Measurements from ENCODE around the gene HES2. TPM values are rescaled to one million over a fixed set of nuclear protein-coding genes. Genes with fewer than 3 reads are reported as not detected.
"Not testable (repeated sequence)": the region's sequence is repeated elsewhere in the genome, so short reads cannot be mapped to it uniquely, and the experiment has no call there.

HES2 gene
- total RNA-seq, 2 donors from 2014 or later = 2.2 to 13.4 TPM

GRCh38 chr1:6450943-6451373 lies 31.2 kb upstream of the HES2 start:
- intact Hi-C loops (cut with DNase I) = no loop called here
- no peak overlapping the region for H3K4me3 ChIP-seq
- no peak for DNase-seq (ENCODE audit: low spot score)
- H3K4me1 ChIP-seq (replicated peaks) = no peaks in the 10 kb centered on the region
- no peak for TF ChIP-seq POLR2AphosphoS5 (IDR thresholded peaks at IDR 0.05)
- TF ChIP-seq, protein P1, sequence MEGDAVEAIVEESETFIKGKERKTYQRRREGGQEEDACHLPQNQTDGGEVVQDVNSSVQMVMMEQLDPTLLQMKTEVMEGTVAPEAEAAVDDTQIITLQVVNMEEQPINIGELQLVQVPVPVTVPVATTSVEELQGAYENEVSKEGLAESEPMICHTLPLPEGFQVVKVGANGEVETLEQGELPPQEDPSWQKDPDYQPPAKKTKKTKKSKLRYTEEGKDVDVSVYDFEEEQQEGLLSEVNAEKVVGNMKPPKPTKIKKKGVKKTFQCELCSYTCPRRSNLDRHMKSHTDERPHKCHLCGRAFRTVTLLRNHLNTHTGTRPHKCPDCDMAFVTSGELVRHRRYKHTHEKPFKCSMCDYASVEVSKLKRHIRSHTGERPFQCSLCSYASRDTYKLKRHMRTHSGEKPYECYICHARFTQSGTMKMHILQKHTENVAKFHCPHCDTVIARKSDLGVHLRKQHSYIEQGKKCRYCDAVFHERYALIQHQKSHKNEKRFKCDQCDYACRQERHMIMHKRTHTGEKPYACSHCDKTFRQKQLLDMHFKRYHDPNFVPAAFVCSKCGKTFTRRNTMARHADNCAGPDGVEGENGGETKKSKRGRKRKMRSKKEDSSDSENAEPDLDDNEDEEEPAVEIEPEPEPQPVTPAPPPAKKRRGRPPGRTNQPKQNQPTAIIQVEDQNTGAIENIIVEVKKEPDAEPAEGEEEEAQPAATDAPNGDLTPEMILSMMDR (IDR thresholded peaks at IDR 0.05) = no peak
- no peak for TF ChIP-seq POLR2A (IDR thresholded peaks at IDR 0.05)
- 81% methylated on average over 6 of the region's 6 CpGs for WGBS
- H3K36me3 ChIP-seq = no peaks in the 10 kb centered on the region
- H3K27ac ChIP-seq = no peak overlapping the region
- no peaks in the 10 kb centered on the region for H3K9me3 ChIP-seq
- peaks cover 26% of the 10 kb centered on the region for H3K27me3 ChIP-seq (replicated peaks; ENCODE audit: insufficient read depth)

- DNase-seq (ENCODE audit: low spot score); H3K9me3 ChIP-seq; H3K4me3 ChIP-seq; H3K4me1 ChIP-seq (replicated peaks); H3K36me3 ChIP-seq; H3K27ac ChIP-seq; intact Hi-C loops (cut with DNase I): not testable (repeated sequence)
- 67% methylated on average over 10 of the region's 10 CpGs for WGBS
- H3K27me3 ChIP-seq (replicated peaks; ENCODE audit: insufficient read depth) = peaks cover 26% of the 10 kb centered on the region
Measured at GRCh38 chr1:6450486-6450885, 30.8 kb upstream of the HES2 start.

DNA sequence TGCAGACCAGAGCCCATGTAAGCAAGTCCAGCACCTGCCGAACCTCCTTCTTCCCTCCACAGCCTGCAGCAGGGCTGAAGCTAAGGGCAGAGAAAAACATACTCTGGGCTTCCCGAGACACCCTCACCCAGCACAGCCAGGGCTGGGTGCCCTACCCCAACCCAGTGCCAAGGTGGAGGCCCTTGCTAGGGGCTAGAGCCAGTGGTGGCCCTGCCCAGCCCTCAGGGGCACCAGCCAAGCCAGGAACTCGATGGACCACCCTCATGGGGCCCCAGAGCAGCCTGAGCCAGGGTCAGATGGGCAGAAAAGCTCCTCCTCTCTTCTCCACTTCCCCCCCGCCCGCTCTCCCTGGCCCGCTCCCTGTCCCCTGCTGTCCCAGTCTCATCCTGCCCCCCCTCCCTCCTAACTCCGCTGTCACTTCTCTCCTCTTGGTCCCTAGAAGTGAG lies 30.3 kb upstream of the HES2 start:
- Histone ChIP-seq H3K27ac (no peak overlapping the region), H3K27me3 (replicated peaks; ENCODE audit: insufficient read depth) (peaks cover 26% of the 10 kb centered on the region), H3K4me3 (no peak overlapping the region), H3K36me3 (no peaks in the 10 kb centered on the region), H3K4me1 (replicated peaks) (no peaks in the 10 kb centered on the region), H3K9me3 (no peaks in the 10 kb centered on the region)
- DNase-seq (ENCODE audit: low spot score) = no peak
- TF ChIP-seq POLR2AphosphoS5 (IDR thresholded peaks at IDR 0.05) (no peak), POLR2A (IDR thresholded peaks at IDR 0.05) (no peak)
- TF ChIP-seq, protein P1 (IDR thresholded peaks at IDR 0.05) = no peak
- 49% methylated on average over 7 of the region's 7 CpGs for WGBS
- intact Hi-C loops (cut with DNase I) = no loop called here

- DNase-seq (ENCODE audit: low spot score) = no peak
- TF ChIP-seq POLR2AphosphoS5 (IDR thresholded peaks at IDR 0.05) (no peak), POLR2A (IDR thresholded peaks at IDR 0.05) (no peak)
- TF ChIP-seq, protein P1 (IDR thresholded peaks at IDR 0.05) = no peak
- intact Hi-C loops (cut with DNase I) = no loop called here
- 34% methylated on average over 15 of the region's 66 CpGs for WGBS
- Histone ChIP-seq H3K36me3 (no peaks in the 10 kb centered on the region), H3K4me3 (no peak overlapping the region), H3K4me1 (replicated peaks) (no peaks in the 10 kb centered on the region), H3K9me3 (no peaks in the 10 kb centered on the region), H3K27ac (no peak overlapping the region), H3K27me3 (replicated peaks; ENCODE audit: insufficient read depth) (peaks cover 23% of the 10 kb centered on the region)
Measured at GRCh38 chr1:6448749-6449631, 29.3 kb upstream of the HES2 start.

DNA sequence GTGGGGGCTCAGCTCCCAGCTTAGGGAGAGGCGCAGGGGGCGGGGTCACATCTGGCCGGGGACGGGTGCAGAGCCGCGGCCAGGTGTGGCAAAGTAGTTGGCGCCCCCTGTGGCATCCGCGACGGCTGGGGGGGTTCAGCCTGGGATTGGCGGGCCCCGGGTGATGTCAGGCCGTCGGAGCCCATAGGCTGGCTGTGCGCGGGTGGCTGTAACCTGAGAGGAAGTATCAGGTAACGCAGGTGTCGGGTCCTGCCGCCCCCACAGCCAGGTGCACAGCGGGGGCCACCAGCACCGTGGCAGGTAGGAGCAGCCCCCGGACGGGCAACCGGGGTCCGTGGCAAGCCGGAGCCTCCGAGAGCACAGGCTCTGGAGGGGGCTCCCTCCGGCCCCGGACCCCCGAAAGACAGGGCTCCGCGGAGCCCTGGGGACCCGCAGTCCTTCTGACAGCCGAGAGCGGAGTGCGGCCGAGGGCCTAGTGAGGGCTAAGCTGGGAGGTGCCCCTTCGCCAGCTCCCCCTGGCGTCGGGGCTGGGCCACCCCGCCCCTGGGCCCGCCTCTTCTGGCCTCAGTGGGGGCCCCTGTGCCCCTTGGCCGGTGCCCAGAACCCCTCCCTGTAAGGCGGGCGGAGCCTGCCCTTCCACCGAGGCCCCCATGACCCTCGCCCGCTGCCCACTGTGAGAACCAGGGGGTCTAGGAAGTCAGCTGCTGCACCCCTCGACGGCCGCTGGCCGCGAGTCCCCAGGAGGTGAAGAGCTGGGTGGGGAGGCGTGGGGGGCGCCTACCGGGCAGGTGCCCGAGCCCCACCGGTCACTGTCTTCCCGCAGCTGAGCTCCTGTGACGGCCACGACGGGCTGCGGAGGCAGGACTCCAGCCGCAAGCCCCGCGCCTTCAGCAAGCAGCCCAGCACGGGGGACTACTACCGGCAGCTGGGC lies 28.4 kb upstream of the HES2 start:
- H3K9me3 ChIP-seq = no peaks in the 10 kb centered on the region
- intact Hi-C loops (cut with DNase I) = no loop called here
- no peak overlapping the region for H3K27ac ChIP-seq
- DNase-seq (ENCODE audit: low spot score) = no peak
- H3K4me1 ChIP-seq (replicated peaks) = no peaks in the 10 kb centered on the region
- H3K27me3 ChIP-seq (replicated peaks; ENCODE audit: insufficient read depth) = peaks cover 20% of the 10 kb centered on the region
- no peak overlapping the region for H3K4me3 ChIP-seq
- TF ChIP-seq POLR2A (IDR thresholded peaks at IDR 0.05) (no peak), POLR2AphosphoS5 (IDR thresholded peaks at IDR 0.05) (no peak)
- TF ChIP-seq, protein P1 (IDR thresholded peaks at IDR 0.05) = no peak
- no peaks in the 10 kb centered on the region for H3K36me3 ChIP-seq
- WGBS = 4% methylated on average over 54 of the region's 68 CpGs

All from prostate gland (tissue), 2 donors.